Fibroblast of lung (primary cell): ENCODE results near the gene SLC25A12. TPM values are rescaled to one million over a fixed set of nuclear protein-coding genes. Genes with fewer than 3 reads are reported as not detected.
A peak's percentile ranks its signal among the peaks of the same experiment; 100 is the strongest.
"Not testable (repeated sequence)": the region's sequence is repeated elsewhere in the genome, so short reads cannot be mapped to it uniquely, and the experiment has no call there.

Source experiments
- DNase-seq, 2 donors: peaks; one replicate each; pipeline versions ENCODE4 v3.0.0 to v3.0.0-alpha.2; 2010; ENCODE audit warnings: low read depth in 2 of 2
- H2AFZ ChIP-seq: 2 replicates; pipeline ENCODE4 v1.5.1; 2012; ENCODE audit warnings: low read length, control low read depth, inconsistent platforms
- H3K27ac ChIP-seq: 2 replicates; pipeline ENCODE4 v1.5.1; 2011; ENCODE audit warnings: low read length, control low read depth; ENCODE audit not compliant: insufficient read depth
- H3K27me3 ChIP-seq: 2 replicates; pipeline ENCODE4 v1.5.1; 2011; ENCODE audit warnings: mild to moderate bottlenecking, low read length; ENCODE audit not compliant: control insufficient read depth, insufficient read depth
- H3K36me3 ChIP-seq: 2 replicates; pipeline ENCODE4 v1.5.1; 2011; ENCODE audit warnings: low read length; ENCODE audit not compliant: control insufficient read depth, insufficient read depth
- H3K4me1 ChIP-seq: 2 replicates; pipeline ENCODE4 v1.5.1; 2011; ENCODE audit warnings: low read length; ENCODE audit not compliant: control insufficient read depth, insufficient read depth; ENCODE audit errors: extremely low read depth
- H3K4me2 ChIP-seq: 2 replicates; pipeline ENCODE4 v1.5.1; 2011; ENCODE audit warnings: low read length, control low read depth; ENCODE audit not compliant: insufficient read depth; ENCODE audit errors: extremely low read depth
- H3K4me3 ChIP-seq, 4 experiments: fragments of 200-600 bp in 1 of 4; sonication (generic) in 1 of 4; replicated peaks in 1 of 4; 2 replicates each; pipeline ENCODE4 v1.5.1; 2011 to 2016; ENCODE audit warnings: low read length in 4 of 4, low read depth in 3 of 4, mild to moderate bottlenecking in 3 of 4, control low read depth in 2 of 4, inconsistent platforms in 1 of 4, mixed read lengths in 1 of 4; ENCODE audit not compliant: insufficient read depth in 1 of 4; ENCODE audit errors: control extremely low read depth in 1 of 4
- H3K79me2 ChIP-seq: 2 replicates; pipeline ENCODE4 v1.5.1; 2012; ENCODE audit warnings: mild to moderate bottlenecking, low read length, inconsistent platforms; ENCODE audit not compliant: control insufficient read depth, insufficient read depth
- H3K9ac ChIP-seq: 2 replicates; pipeline ENCODE4 v1.5.1; 2011; ENCODE audit warnings: mild to moderate bottlenecking, low read length, control low read depth; ENCODE audit not compliant: insufficient read depth
- H3K9me3 ChIP-seq: 2 replicates; pipeline ENCODE4 v1.5.1; 2012; ENCODE audit warnings: low read depth, low read length; ENCODE audit not compliant: control insufficient read depth, insufficient read depth
- H4K20me1 ChIP-seq: 2 replicates; pipeline ENCODE4 v1.5.1; 2011; ENCODE audit warnings: low read length; ENCODE audit not compliant: control insufficient read depth, insufficient read depth; ENCODE audit errors: extremely low read depth
- CTCF ChIP-seq, 2 donors: IDR thresholded peaks in 1 of 2; conservative IDR thresholded peaks in 1 of 2; 1 replicate in 1 of 2; 2 replicates in 1 of 2; pipeline ENCODE4 v1.5.1; 2011 to 2012; ENCODE audit warnings: low read length in 2 of 2, control low read depth in 1 of 2, inconsistent platforms in 1 of 2, low read depth in 1 of 2, mild to moderate bottlenecking in 1 of 2
- EZH2 ChIP-seq: IDR thresholded peaks from 2 replicates; pipeline ENCODE4 v1.5.1; 2012; ENCODE audit warnings: low read length, control low read depth, mild to moderate bottlenecking; ENCODE audit errors: missing control alignments
- polyA plus RNA-seq, 2 donors: library from polyadenylated mRNA; depleted of rRNA in 1 of 2; stranded (reverse) in 1 of 2; unstranded in 1 of 2; fragments of >200 nt; gene quantifications; 2 replicates each; pipeline ENCODE4 v1.2.1, GENCODE V29; 2011 to 2012; ENCODE audit warnings: missing spikeins in 1 of 2
- total RNA-seq: library from RNA; depleted of rRNA; stranded (reverse); fragments of >200 nt; gene quantifications from 2 replicates; pipeline ENCODE4 v1.2.1, GENCODE V29; 2014

Gene SLC25A12
- total and polyA plus RNA-seq, 2 donors (not counting 1 experiment from before 2014, with no cell fraction given), result 21.5 to 25.9 TPM

- H3K36me3 ChIP-seq, result no peaks in the 10 kb centered on the region
- peak in 1 of 2 donors; percentile 5 for DNase-seq
- TF ChIP-seq CTCF (conservative IDR thresholded peaks at IDR 0.05 in 1 of 2, IDR thresholded peaks at IDR 0.05 in 1 of 2; ENCODE audit: low read depth in 1 of 2, low read length in 2 of 2) (no peak), EZH2 (no peak)
- H2AFZ ChIP-seq, result no peak overlapping the region
- no peak overlapping the region for H3K4me2 ChIP-seq
- H3K9ac ChIP-seq, result no peak overlapping the region
- no peaks in the 10 kb centered on the region for H3K79me2 ChIP-seq
- H3K4me3 ChIP-seq, result no peak overlapping the region
- H4K20me1 ChIP-seq, result no peaks in the 10 kb centered on the region
- no peak overlapping the region for H3K27ac ChIP-seq
- no peaks in the 10 kb centered on the region for H3K4me1 ChIP-seq
- H3K9me3 ChIP-seq, result no peaks in the 10 kb centered on the region
- no peaks in the 10 kb centered on the region for H3K27me3 ChIP-seq
Measured at GRCh38 chr2:171763602-171764001, 130.4 kb downstream of the SLC25A12 start.

- no peaks in the 10 kb centered on the region for H4K20me1 ChIP-seq
- TF ChIP-seq CTCF (conservative IDR thresholded peaks at IDR 0.05 in 1 of 2, IDR thresholded peaks at IDR 0.05 in 1 of 2; ENCODE audit: low read depth in 1 of 2, low read length in 2 of 2), result no peak
- H3K79me2 ChIP-seq, result no peaks in the 10 kb centered on the region
- DNase-seq, result peak; percentile 39 to 59
- no peaks in the 10 kb centered on the region for H3K4me1 ChIP-seq
- no peak overlapping the region for H3K9ac ChIP-seq
- H3K4me2 ChIP-seq, result no peak overlapping the region
- H3K27me3 ChIP-seq, result no peaks in the 10 kb centered on the region
- H3K9me3 ChIP-seq, result no peaks in the 10 kb centered on the region
- H3K4me3 ChIP-seq, result no peak overlapping the region
- no peaks in the 10 kb centered on the region for H3K36me3 ChIP-seq
- no peak overlapping the region for H3K27ac ChIP-seq
- no peak overlapping the region for H2AFZ ChIP-seq
Measured at GRCh38 chr2:171762879-171763573, 131.0 kb downstream of the SLC25A12 start.

GRCh38 chr2:171761176-171761575 lies 132.9 kb downstream of the SLC25A12 start:
- not testable (repeated sequence) for H3K27me3 ChIP-seq, H3K9me3 ChIP-seq, H3K27ac ChIP-seq, H3K79me2 ChIP-seq, H4K20me1 ChIP-seq, H3K4me2 ChIP-seq, H3K36me3 ChIP-seq, H3K4me3 ChIP-seq, H3K4me1 ChIP-seq, H2AFZ ChIP-seq, H3K9ac ChIP-seq
- peak in 1 of 2 donors; percentile 64 for DNase-seq

GRCh38 chr2:171758762-171759161 lies 135.3 kb downstream of the SLC25A12 start:
- H4K20me1 ChIP-seq, H3K27ac ChIP-seq, H3K4me1 ChIP-seq, DNase-seq, H3K4me3 ChIP-seq, H3K27me3 ChIP-seq, H3K9ac ChIP-seq, H3K79me2 ChIP-seq, H3K36me3 ChIP-seq, H3K4me2 ChIP-seq, H3K9me3 ChIP-seq, H2AFZ ChIP-seq: not testable (repeated sequence)
